Prostate gland (tissue), 1 donor: Measurements from ENCODE around the gene MUC20.

Source experiments
- POLR2A ChIP-seq: fragments of 450-650 bp; IDR thresholded peaks from one replicate; pipeline ENCODE4 v1.6.1; 2016; ENCODE audit warnings: antibody characterized with exemption, mild to moderate bottlenecking
- POLR2AphosphoS5 ChIP-seq: sonication (generic); formaldehyde crosslinking; IDR thresholded peaks from one replicate; pipeline ENCODE4 v1.6.1; 2017; ENCODE audit warnings: antibody characterized with exemption

- TF ChIP-seq POLR2AphosphoS5 (no peak), POLR2A (no peak)
These were observed 28.5 kb upstream of the MUC20 start for GRCh38 chr3:195692354-195692685.
